Measurements from ENCODE around the gene ABCF1. TPM values are rescaled to one million over a fixed set of nuclear protein-coding genes. Genes with fewer than 3 reads are reported as not detected.

The ABCF1 gene
- total and polyA plus RNA-seq, 2 of the 8 experiments (the other 6 are each of a cell fraction or from before 2014, with no cell fraction given) = 48.8 to 123 TPM

- H2BK20ac ChIP-seq (ENCODE audit: low read length) = no peak overlapping the region
- H4K5ac ChIP-seq (ENCODE audit: insufficient read length, low read depth, low read length) = no peak overlapping the region
- H3K18ac ChIP-seq (ENCODE audit: extremely low read depth, low read length) = no peak overlapping the region
- peaks cover 9 to 38% (median 27%) of the 10 kb centered on the region in 4 experiments; a peak in 7 of 8 replicates for H3K36me3 ChIP-seq (ENCODE audit: control insufficient read depth in 2 of 4, insufficient read depth in 4 of 4, low read length in 3 of 4)
- FAIRE-seq = no peak
- H4K91ac ChIP-seq (replicated peaks; ENCODE audit: insufficient read length, low read length) = no peak overlapping the region
- H3K56ac ChIP-seq (replicated peaks; ENCODE audit: insufficient read length, low read depth, low read length) = no peak overlapping the region
- no peak overlapping the region for H3K27ac ChIP-seq (ENCODE audit: low read depth, low read length)
- no peak overlapping the region for H4K8ac ChIP-seq (ENCODE audit: extremely low read depth, insufficient read depth, low read length)
- no peaks in the 10 kb centered on the region for H3K27me3 ChIP-seq (replicated peaks in 1 of 4; ENCODE audit: control insufficient read depth in 3 of 4, extremely low read depth in 1 of 4, insufficient read depth in 3 of 4, low read length in 3 of 4)
- H3K9ac ChIP-seq (replicated peaks in 1 of 4; ENCODE audit: extremely low read depth in 1 of 4, low read depth in 3 of 4, low read length in 3 of 4) = no peak overlapping the region
- H3K4me1 ChIP-seq (replicated peaks in 1 of 4; ENCODE audit: control insufficient read depth in 3 of 4, insufficient read depth in 4 of 4, low read length in 3 of 4) = no peaks in the 10 kb centered on the region
- H2BK12ac ChIP-seq (ENCODE audit: low read depth, low read length) = no peak overlapping the region
- H3K23ac ChIP-seq (ENCODE audit: insufficient read length) = no peak overlapping the region
- H3K4ac ChIP-seq (replicated peaks; ENCODE audit: insufficient read length, low read depth, low read length) = no peak overlapping the region
- H2BK120ac ChIP-seq (replicated peaks; ENCODE audit: low read depth, low read length) = no peak overlapping the region
- ChIA-PET POLR2A (ENCODE audit: partially characterized antibody) (interaction anchor here (0.9 to 2.0 kb wide), 8 partner anchors 13 to 169 kb away, joined by 3 to 5 read pairs (median 4); partner anchors contain the start of gene MDC1), CTCF (ENCODE audit: partially characterized antibody) (interaction anchor here (0.6 to 20.8 kb wide), 3 partner anchors 16 to 65 kb away, joined by 3 to 326 read pairs (median 5); no protein-coding TSS in a partner anchor)
- no peak overlapping the region for H2BK5ac ChIP-seq (ENCODE audit: low read depth, low read length)
- no peak overlapping the region for H2AK5ac ChIP-seq (ENCODE audit: low read depth, low read length)
- no peaks in the 10 kb centered on the region for H3K79me1 ChIP-seq (ENCODE audit: low read depth, low read length)
- no peak overlapping the region for H3K4me2 ChIP-seq (ENCODE audit: insufficient read depth in 1 of 2, low read depth in 2 of 2, low read length in 2 of 2)
- 95% methylated on average over 2 of the region's 2 CpGs; no CpG with 5 or more reads in 1 of the 2 experiments for WGBS, 2 experiments (ENCODE audit: extremely low coverage in 1 of 2, insufficient coverage in 1 of 2, insufficient read length in 1 of 2, insufficient replicate concordance in 2 of 2, low coverage in 1 of 2, low lambda C conversion rate in 2 of 2, missing lambda C conversion rate in 1 of 2)
- H3K14ac ChIP-seq (ENCODE audit: insufficient read length) = no peak overlapping the region
- H3K9me3 ChIP-seq (ENCODE audit: insufficient read depth in 2 of 2, low read depth in 1 of 2, low read length in 1 of 2) = no peaks in the 10 kb centered on the region
- no peaks in the 10 kb centered on the region for H3K23me2 ChIP-seq (ENCODE audit: low read depth, low read length)
- DNase-seq (ENCODE audit: low read depth in 1 of 2, low spot score in 2 of 2) = no peak
- H2BK15ac ChIP-seq (ENCODE audit: low read length) = no peak overlapping the region
- no peak overlapping the region for H2AFZ ChIP-seq (ENCODE audit: low read length)
- peaks cover 2% of the 10 kb centered on the region in 2 experiments for H4K20me1 ChIP-seq (replicated peaks in 1 of 2; ENCODE audit: control insufficient read depth in 1 of 2, insufficient read depth in 2 of 2, low read length in 2 of 2)
- TF ChIP-seq SP1 (IDR thresholded peaks at IDR 0.05; ENCODE audit: low read depth, low read length) = no peak
- no peak for TF ChIP-seq CREB1 (IDR thresholded peaks at IDR 0.05)
- TF ChIP-seq KDM4A (IDR thresholded peaks at IDR 0.05; ENCODE audit: low read depth, low read length, severe bottlenecking) = no peak
- TF ChIP-seq BACH1 (IDR thresholded peaks at IDR 0.05; ENCODE audit: low read length) = no peak
- TF ChIP-seq RAD21 (IDR thresholded peaks at IDR 0.05 in 1 of 2, conservative IDR thresholded peaks at IDR 0.05 in 1 of 2; ENCODE audit: low read depth in 2 of 2, low read length in 2 of 2) = no peak
- TF ChIP-seq SAP30 (IDR thresholded peaks at IDR 0.05; ENCODE audit: insufficient read depth, insufficient replicate concordance, low read length) = no peak
- no peak for TF ChIP-seq SP2 (IDR thresholded peaks at IDR 0.05; ENCODE audit: low read length)
- no peak for TF ChIP-seq SRF (IDR thresholded peaks at IDR 0.05; ENCODE audit: low read depth, low read length)
- no peak for TF ChIP-seq TCF12 (IDR thresholded peaks at IDR 0.05; ENCODE audit: low read depth, low read length)
- no peak for TF ChIP-seq ATF2 (IDR thresholded peaks at IDR 0.05; ENCODE audit: low read length)
- TF ChIP-seq KDM1A (IDR thresholded peaks at IDR 0.05; ENCODE audit: borderline replicate concordance, low read length) = no peak
- H3K79me2 ChIP-seq (ENCODE audit: control insufficient read depth in 1 of 2, insufficient read depth in 2 of 2, low read length in 2 of 2) = no peaks in the 10 kb centered on the region
- H3K4me3 ChIP-seq (ENCODE audit: extremely low read depth in 1 of 4, insufficient read depth in 2 of 4, low read depth in 3 of 4, low read length in 4 of 4) = no peak overlapping the region
These were observed 22.9 kb upstream of the ABCF1 start for GRCh38 chr6:30548375-30548774.
